ENCODE results near the gene TMEM151B.

GRCh38 chr6:44298055-44298803 is 28.0 kb downstream of the TMEM151B start:
- no peak; the same call in 1 of the 2 replicates for TF ChIP-seq POLR2A (IDR thresholded peaks at IDR 0.05; ENCODE audit: low read depth, low read length)
- TF ChIP-seq POLR2AphosphoS5 (IDR thresholded peaks at IDR 0.05; ENCODE audit: low read depth, low read length) = no peak; the same call in 1 of the 2 replicates

All from GM12892 (cell line).